Stimulated activated CD8-positive, alpha-beta memory T cell treated with anti-CD3 and anti-CD28 coated beads, Interleukin-2, amount 100 ng/mL, for 1 hour (primary cell): Measurements from ENCODE around the gene BORCS8.

ENCODE experiments used
- DNase-seq, 2 donors: peaks; one replicate each; pipeline ENCODE4 v3.0.0-alpha.2; 2020; ENCODE audit warnings: low read depth in 2 of 2

BORCS8 gene

DNA sequence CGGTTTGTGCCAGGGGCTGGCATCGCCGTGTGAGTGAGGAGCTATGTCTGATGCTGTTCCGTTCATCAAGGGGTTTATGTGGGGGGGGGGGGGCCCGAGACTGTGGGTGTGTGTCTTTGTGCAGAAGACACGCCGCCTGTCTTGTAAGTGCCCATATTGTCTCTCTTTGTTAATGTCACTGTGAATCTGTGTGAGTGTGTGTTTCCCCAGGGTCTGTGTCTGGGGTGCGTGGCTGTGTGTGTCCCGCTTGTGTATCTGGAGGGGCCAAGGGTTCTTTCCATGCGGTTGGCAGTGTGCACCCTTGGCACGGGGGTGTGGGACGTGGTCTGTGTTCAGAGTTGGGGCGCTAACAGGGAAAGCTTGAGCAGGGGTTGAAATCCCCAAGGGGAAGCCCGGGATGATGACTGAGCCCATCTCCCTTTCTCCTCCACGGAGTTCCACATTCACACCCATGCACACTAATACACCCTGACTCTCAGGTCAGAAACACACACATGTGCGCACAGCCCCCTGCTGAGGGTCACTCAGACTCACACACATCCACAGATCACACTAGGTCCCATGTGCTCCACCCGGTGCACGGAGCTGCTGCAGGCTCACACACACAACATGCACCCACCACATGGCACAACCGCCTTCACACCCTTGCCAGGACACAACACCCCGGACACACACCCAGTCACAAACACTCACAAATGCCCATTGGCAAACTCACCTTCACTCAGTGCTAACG lies 21.6 kb upstream of the BORCS8 start:
- no peak for DNase-seq

- no peak for DNase-seq
These were observed 21.0 kb upstream of the BORCS8 start for GRCh38 chr19:19212916-19213315.

DNA sequence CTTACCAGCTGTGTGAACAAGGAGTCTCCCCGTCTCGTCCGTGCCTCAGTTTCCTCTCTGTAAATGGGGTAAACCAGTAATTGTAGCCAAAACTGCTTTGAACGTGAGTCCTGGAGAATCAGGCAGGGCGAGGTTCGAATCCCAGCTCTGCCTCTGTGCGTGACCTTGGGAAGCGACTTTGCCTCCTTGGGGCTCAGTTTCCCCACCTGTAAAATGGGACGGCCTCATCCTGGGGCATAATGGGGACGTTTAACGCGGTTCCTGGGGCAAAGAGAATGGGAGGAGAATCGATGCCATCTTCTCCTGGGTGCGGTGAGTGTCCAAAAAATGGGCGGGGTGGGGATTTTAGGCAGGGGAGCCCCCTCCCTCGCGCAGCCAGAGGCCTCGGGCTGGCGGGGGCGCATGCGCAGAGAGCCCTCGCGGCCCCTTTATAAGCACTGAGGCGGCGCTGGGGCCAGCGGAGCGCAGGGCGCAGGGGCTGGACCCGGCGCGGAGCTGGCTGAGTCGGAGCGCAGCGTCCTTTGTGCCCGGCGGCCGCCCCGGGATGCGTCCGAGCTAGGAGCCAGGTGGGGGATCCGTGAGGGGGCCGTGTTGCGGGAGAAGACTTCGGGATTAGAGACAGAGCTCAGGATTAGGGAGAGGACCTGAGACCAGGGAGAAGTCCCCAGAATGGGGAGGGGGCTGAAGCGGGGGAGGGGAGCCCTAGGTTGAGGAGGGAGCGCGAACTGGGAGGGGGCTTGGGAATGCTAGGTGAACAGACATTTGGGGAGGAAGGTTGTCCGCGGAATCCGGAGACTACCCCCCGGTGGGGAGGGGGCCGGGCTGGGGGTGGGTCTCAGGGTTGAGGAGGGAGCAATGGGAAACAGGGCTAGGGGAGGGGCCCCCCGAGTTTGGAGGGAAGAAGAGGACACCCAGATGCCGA lies 19.8 kb upstream of the BORCS8 start, which contains the start of gene NCAN:
TSS of gene NCAN (plus strand) at position 460 of the 922 bp plus-strand sequence. CDS start 4,996 bp downstream, outside the sequence.
- DNase-seq, result no peak

DNA sequence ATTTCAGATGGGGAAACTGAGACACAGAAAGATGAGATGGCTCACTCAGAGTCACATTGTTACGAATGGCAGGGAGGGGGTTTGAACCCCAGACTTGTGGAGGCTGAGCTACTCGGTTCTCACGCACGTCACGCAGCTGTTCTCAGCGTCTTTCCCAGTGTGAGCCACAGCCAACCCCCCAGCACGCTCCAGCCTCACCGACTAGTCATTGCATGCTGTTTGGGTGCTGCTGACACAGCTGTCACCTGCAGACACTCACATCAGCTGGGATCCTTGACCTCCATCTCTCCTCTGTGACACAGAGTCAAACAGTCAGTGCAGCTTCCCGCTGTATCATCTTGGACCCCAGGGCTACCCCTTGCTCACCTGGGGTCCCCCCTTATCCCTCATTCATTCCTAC lies 17.4 kb upstream of the BORCS8 start:
- DNase-seq, result no peak

- DNase-seq, result no peak
These were observed 16.0 kb upstream of the BORCS8 start for GRCh38 chr19:19207637-19208572.

- no peak for DNase-seq
These were observed 15.0 kb upstream of the BORCS8 start for GRCh38 chr19:19206938-19207337.

DNA sequence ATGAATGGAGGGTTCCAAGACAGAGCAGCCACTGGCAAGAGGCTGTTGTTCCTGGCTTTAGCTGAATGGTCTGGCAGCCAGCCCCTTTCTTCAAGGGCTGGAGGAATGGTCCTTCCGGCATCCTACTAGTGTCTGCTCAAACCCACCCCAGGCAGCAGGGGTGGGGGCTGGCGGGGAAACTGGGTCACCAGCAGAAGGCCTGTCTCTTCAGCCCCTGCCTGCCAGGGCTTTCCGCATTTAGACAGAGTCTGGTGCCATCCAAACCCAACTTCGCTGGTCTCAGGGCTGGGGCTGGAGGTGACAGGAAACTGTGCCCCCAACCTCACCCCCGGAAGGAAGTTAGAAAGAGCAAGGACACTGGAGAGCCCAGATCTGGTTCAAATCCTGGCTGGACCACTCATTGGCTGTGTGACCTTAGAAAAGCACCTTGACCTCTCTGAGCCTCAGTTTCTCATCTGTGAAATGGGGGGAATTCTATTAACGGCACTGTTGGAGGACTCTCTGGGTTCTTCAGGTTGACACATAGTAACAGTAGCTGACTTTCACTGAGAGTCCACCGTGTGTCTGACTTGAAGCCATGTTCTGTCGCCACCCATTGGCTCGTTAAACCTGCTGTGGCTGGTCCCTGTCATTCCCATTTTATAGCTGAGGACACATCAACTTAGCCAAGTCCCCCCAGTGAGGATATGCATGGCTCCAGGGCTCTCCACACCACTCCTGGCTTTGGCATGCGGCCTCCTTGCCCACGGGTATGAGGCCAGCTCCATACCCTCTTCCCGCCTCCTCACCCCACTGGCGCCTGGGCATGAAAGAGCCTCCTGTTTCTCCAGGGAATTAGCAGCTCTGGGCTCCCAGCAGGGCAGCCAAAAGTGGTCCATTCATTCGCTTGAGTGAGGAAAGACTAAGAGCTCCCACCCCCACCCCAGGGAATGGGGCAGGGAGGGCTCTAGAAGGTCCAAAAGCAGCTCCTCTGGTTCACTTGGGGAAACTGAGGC lies 13.8 kb upstream of the BORCS8 start:
- DNase-seq, result no peak

GRCh38 chr19:19204181-19204580 lies 12.2 kb upstream of the BORCS8 start:
- DNase-seq, result no peak

GRCh38 chr19:19203012-19203856 lies 11.3 kb upstream of the BORCS8 start, which contains the start of gene NR2C2AP:
TSS of gene NR2C2AP (minus strand) at chr19:19203414. CDS start at chr19:19203060, 354 bp downstream.
- DNase-seq, result peak; percentile 82

DNA sequence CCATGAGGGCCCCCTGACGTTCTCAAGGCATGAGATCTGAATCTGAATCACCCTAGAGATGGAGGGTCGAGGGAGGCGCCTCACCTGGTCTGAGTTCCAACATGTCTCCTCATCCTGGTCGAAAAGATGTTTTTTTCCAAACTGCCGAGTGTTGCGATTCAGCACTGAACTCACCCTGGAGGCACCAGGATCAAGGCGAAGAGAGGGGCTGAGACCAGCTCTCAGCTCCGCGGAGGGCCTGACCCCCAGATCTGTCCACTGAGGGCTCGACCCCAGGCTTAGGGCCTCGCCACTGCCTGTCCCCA lies 10.7 kb upstream of the BORCS8 start:
- DNase-seq, result no peak

DNA sequence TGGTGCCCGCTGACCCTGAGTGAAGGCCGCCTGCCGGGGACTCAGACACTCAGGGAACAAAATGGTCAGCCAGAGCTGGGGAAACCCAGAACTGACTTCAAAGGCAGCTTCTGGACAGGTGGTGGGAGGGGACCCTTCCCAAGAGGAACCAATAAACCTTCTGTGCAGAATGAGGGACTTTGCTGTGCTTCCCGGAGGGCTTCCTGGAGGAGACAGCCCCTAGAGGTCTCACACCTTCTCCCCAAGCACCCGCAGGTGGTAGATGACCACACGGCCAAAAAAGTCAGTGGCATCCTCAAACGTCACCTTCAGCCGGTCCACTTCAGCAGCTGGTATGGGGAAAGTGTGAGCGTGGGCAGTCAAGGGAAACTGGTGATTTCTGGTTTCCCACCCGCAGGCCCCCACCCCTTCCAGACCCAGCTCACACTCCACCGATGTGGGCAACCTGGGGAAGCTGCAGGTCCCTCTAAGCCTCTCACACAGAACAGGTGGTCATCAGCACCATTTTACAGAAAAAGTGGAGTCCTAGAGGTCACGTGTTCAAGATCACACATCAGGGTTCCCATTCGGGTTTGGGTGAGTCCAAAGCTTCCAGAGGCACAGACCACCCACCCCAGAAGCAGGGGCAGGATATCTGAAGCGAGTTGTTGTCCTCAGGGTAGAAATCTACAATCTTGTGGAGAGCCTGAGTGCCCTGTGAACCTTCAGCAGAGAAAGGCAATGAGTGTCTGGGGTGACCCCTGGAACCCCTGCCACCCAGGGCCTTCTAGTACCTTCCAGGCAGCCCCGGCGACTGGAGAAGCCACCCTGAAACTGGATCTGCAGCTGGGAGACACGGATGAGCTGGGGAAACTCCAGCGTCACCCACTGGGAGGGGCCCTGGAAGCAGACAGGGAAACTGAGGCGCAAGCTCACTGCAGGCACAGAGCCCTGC lies 10.0 kb upstream of the BORCS8 start:
- no peak for DNase-seq

DNA sequence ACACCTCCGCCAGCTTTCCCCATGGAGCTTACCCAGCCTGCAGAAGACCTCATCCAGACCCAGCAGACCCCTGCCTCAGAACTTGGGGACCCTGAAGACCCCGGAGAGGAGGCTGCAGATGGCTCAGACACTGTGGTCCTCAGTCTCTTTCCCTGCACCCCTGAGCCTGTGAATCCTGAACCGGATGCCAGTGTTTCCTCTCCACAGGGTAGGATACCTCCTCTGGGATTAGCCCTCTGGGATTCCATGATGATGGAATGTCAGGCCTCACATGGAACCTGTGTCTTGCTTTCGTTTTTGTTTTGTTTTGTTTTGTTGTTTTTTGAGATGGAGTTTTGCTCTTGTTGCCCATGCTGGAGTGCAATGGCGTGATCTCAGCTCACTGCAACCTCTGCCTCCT lies 2.0 kb upstream of the BORCS8 start:
- no peak for DNase-seq

GRCh38 chr19:19192910-19193423 lies 1.0 kb upstream of the BORCS8 start:
- DNase-seq, result no peak

GRCh38 chr19:19191768-19192077 lies 229 bp downstream of the BORCS8 start:
- no peak for DNase-seq

DNA sequence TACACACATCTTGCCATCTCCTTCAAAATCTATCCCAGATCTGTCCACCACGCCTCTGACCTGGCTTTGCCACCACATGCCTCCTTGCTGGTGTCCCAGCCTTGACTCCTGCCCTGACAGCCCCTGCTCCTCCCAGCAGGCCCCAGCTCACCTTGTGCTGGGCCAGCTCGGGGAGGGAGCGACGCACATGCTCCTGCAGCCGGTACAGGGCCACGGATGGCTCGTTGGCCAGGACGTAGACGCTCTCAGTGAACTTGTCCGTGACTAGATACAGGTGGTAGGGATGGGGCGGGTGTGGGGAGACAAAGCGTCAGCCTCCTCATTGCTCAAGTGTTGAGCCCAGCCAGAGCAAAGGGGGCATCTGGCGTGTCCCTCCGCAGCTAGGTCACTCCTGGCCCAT lies 5.2 kb downstream of the BORCS8 start:
- DNase-seq, result no peak

GRCh38 chr19:19185853-19186740 lies 5.9 kb downstream of the BORCS8 start:
- peak; percentile 24 to 37 for DNase-seq

GRCh38 chr19:19181488-19181998 lies 10.4 kb downstream of the BORCS8 start:
- no peak for DNase-seq
